Cardiac fibroblast (primary cell): ENCODE results near the gene PXMP2.
"Not testable (repeated sequence)": the region's sequence is repeated elsewhere in the genome, so short reads cannot be mapped to it uniquely, and the experiment has no call there.

ENCODE experiments used
- DNase-seq, 2 donors: peaks; one replicate each; pipeline versions ENCODE4 v3.0.0 to v3.0.0-alpha.2; 2010; ENCODE audit warnings: low read depth in 2 of 2
- H3K4me3 ChIP-seq, 2 donors: replicated peaks in 1 of 2; 1 replicate in 1 of 2; 2 replicates in 1 of 2; pipeline ENCODE4 v1.5.1; 2011; ENCODE audit warnings: low read depth in 2 of 2, low read length in 2 of 2, mild to moderate bottlenecking in 2 of 2, moderate library complexity in 1 of 2
- TF ChIP-seq, protein P1 (sequence below): IDR thresholded peaks from one replicate; pipeline ENCODE4 v1.5.1; 2011; ENCODE audit warnings: low read depth, mild to moderate bottlenecking, low read length, inconsistent platforms

PXMP2 gene

DNA sequence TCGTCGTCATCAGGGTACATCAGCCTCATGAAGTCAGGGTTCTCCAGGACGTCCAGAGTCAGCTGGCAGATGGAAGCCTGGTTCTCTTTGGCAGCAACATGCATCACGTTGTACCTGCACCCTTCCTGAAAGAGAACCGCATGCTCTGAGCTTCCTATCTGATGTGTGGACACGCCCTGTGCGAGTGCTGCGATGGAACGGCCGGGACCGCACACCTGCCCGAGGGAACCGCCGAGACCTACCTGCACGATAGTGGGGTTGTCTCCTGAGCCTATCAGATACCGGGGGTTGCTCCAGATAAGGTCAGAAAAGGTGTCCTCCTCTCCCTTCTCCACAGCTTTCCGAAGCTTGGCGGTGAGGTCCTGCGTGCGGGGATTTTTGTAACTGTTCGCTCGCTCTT is 60.5 kb downstream of the PXMP2 start:
- no peak for DNase-seq
- no peak overlapping the region for H3K4me3 ChIP-seq
- TF ChIP-seq, protein P1, sequence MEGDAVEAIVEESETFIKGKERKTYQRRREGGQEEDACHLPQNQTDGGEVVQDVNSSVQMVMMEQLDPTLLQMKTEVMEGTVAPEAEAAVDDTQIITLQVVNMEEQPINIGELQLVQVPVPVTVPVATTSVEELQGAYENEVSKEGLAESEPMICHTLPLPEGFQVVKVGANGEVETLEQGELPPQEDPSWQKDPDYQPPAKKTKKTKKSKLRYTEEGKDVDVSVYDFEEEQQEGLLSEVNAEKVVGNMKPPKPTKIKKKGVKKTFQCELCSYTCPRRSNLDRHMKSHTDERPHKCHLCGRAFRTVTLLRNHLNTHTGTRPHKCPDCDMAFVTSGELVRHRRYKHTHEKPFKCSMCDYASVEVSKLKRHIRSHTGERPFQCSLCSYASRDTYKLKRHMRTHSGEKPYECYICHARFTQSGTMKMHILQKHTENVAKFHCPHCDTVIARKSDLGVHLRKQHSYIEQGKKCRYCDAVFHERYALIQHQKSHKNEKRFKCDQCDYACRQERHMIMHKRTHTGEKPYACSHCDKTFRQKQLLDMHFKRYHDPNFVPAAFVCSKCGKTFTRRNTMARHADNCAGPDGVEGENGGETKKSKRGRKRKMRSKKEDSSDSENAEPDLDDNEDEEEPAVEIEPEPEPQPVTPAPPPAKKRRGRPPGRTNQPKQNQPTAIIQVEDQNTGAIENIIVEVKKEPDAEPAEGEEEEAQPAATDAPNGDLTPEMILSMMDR: no peak

DNA sequence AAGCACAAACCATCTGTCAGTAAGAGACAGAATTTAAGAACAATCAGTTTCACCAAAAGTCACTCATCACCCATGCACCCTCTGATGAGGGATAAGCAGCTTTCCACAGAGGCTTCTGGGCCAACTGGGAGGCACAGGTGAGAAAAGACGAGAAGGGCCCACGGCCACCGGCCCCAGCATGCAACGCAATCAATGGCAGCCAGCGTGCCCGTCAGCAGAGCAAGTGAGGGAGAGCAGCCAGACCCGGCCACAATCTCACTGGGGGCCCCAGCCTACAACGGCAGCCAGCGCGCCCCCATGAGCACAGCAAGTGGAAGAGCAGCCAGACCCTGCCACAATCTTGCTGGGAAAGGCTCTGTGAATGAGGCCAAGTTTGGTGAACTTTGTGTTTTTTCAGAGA is 60.9 kb downstream of the PXMP2 start:
- no peak overlapping the region for H3K4me3 ChIP-seq
- DNase-seq: no peak
- TF ChIP-seq, protein P1: no peak

DNA sequence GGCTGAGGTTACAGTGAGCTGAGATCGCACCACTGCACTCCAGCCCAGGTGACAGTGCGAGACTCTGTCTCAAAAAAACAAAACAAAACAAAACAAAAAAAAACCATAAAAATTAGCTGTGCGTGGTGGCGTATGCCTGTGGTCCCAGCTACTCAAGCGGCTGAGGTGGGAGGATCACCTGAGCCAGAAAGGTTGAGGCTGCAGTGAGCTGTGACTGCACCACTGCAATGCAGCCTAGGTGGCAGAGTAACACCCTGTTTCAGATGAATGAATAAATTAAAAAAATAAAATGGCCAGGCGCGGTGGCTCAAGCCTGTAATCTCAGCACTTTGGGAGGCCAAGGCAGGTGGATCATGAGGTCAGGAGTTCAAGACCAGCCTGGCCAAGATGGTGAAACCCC is 66.3 kb downstream of the PXMP2 start:
- not testable (repeated sequence) for DNase-seq, H3K4me3 ChIP-seq

DNA sequence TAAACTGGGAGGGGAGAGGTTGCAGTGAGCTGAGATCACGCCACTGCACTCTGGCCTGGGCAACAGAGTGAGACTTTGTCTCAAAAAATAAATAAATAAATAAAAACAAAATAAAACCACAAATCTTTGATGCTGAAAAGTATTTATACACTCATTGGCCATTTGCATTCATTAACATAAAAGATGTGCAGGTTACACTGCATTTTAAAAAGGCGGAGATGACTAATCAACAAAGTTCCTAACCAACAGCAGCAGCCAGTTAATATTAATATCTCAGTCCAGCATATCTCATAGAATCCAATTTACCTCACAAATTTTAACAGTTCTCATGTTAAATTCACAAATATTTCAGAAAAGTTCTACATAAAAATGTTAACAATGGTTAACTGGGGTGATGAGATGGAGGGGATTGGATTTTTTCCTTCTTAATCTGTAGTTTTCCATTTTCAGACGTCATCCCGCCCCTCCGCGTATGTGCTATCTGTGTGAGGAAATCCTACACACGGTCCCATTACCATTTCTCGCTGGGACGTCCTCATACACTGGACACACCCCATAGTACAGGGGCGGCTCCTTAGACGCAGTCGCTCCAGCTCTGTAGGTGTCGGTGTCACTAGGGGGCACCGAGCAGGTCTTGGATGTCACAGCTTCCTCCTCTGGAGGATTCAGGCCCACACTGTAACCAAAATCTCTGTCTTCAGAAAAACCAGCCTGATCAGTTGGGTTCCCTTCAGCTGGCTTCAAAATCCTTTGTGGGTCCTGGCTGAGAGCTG is 67.0 kb downstream of the PXMP2 start:
- TF ChIP-seq, protein P1: no peak
- no peak overlapping the region for H3K4me3 ChIP-seq
- DNase-seq: no peak
